HEK293 (cell line): ENCODE results near the gene HMCN1.

Experiments used
- GLIS1 ChIP-seq: fragments of 450-650 bp; formaldehyde crosslinking; IDR thresholded peaks from 2 replicates; pipeline ENCODE4 v1.5.1; 2016; ENCODE audit warnings: missing biosample characterization, missing genetic modification characterization
- HIC1 ChIP-seq: fragments of 450-650 bp; formaldehyde crosslinking; IDR thresholded peaks from 2 replicates; pipeline ENCODE4 v1.5.1; 2016; ENCODE audit warnings: missing biosample characterization, missing genetic modification characterization
- HOXC10 ChIP-seq: sonication (generic); formaldehyde crosslinking; IDR thresholded peaks from 2 replicates; pipeline ENCODE4 v1.8.1; 2023; ENCODE audit warnings: mild to moderate bottlenecking, missing genetic modification reagents
- KLF7 ChIP-seq: fragments of 450-650 bp; formaldehyde crosslinking; IDR thresholded peaks from 2 replicates; pipeline ENCODE4 v1.5.1; 2016; ENCODE audit warnings: missing biosample characterization, missing genetic modification characterization, borderline replicate concordance
- PATZ1 ChIP-seq: fragments of 450-650 bp; formaldehyde crosslinking; IDR thresholded peaks from 2 replicates; pipeline ENCODE4 v1.5.1; 2016; ENCODE audit warnings: missing biosample characterization, missing genetic modification characterization
- SP2 ChIP-seq: fragments of 450-650 bp; formaldehyde crosslinking; IDR thresholded peaks from 2 replicates; pipeline ENCODE4 v1.5.1; 2016; ENCODE audit warnings: missing biosample characterization, missing genetic modification characterization
- TRIM28 ChIP-seq: IDR thresholded peaks from 2 replicates; pipeline ENCODE4 v1.6.1; 2011; ENCODE audit warnings: low read length, control low read depth, borderline replicate concordance
- YY1 ChIP-seq: fragments of 450-650 bp; formaldehyde crosslinking; IDR thresholded peaks from 2 replicates; pipeline ENCODE4 v1.5.1; 2018; ENCODE audit warnings: missing biosample characterization, missing genetic modification characterization
- ZBTB17 ChIP-seq: fragments of 450-650 bp; formaldehyde crosslinking; IDR thresholded peaks from 2 replicates; pipeline ENCODE4 v1.5.1; 2016; ENCODE audit warnings: missing biosample characterization, missing genetic modification characterization
- ZBTB20 ChIP-seq: fragments of 450-650 bp; formaldehyde crosslinking; IDR thresholded peaks from 2 replicates; pipeline ENCODE4 v1.5.1; 2016; ENCODE audit warnings: missing biosample characterization, missing genetic modification characterization
- ZBTB7A ChIP-seq: fragments of 450-650 bp; formaldehyde crosslinking; IDR thresholded peaks from 2 replicates; pipeline ENCODE4 v1.5.1; 2016; ENCODE audit warnings: low read depth, missing biosample characterization, missing genetic modification characterization
- ZBTB8A ChIP-seq: fragments of 450-650 bp; formaldehyde crosslinking; IDR thresholded peaks from 2 replicates; pipeline ENCODE4 v1.5.1; 2016; ENCODE audit warnings: missing biosample characterization, missing genetic modification characterization
- ZEB2 ChIP-seq: fragments of 450-650 bp; formaldehyde crosslinking; IDR thresholded peaks from 2 replicates; pipeline ENCODE4 v1.5.1; 2016; ENCODE audit warnings: missing biosample characterization, missing genetic modification characterization
- ZFP69B ChIP-seq: fragments of 450-650 bp; formaldehyde crosslinking; IDR thresholded peaks from 2 replicates; pipeline ENCODE4 v1.5.1; 2016; ENCODE audit warnings: missing biosample characterization, missing genetic modification characterization
- ZNF112 ChIP-seq: fragments of 450-650 bp; formaldehyde crosslinking; IDR thresholded peaks from 2 replicates; pipeline ENCODE4 v1.5.0; 2017; ENCODE audit warnings: missing biosample characterization, missing genetic modification characterization
- ZNF214 ChIP-seq: fragments of 450-650 bp; formaldehyde crosslinking; IDR thresholded peaks from 2 replicates; pipeline ENCODE4 v1.5.1; 2017; ENCODE audit warnings: missing biosample characterization, mild to moderate bottlenecking, missing genetic modification characterization, borderline replicate concordance
- ZNF221 ChIP-seq: fragments of 450-650 bp; formaldehyde crosslinking; IDR thresholded peaks from 2 replicates; pipeline ENCODE4 v1.5.1; 2017; ENCODE audit warnings: missing biosample characterization, missing genetic modification characterization, borderline replicate concordance
- ZNF473 ChIP-seq: fragments of 450-650 bp; formaldehyde crosslinking; IDR thresholded peaks from 2 replicates; pipeline ENCODE4 v1.5.1; 2017; ENCODE audit warnings: missing biosample characterization, missing genetic modification characterization
- ZNF488 ChIP-seq: fragments of 450-650 bp; formaldehyde crosslinking; IDR thresholded peaks from 2 replicates; pipeline ENCODE4 v1.5.1; 2016; ENCODE audit warnings: missing biosample characterization, missing genetic modification characterization
- ZNF510 ChIP-seq: fragments of 450-650 bp; formaldehyde crosslinking; IDR thresholded peaks from 2 replicates; pipeline ENCODE4 v1.5.1; 2018; ENCODE audit warnings: mild to moderate bottlenecking, missing genetic modification characterization, missing biosample characterization; ENCODE audit not compliant: insufficient replicate concordance
- ZNF514 ChIP-seq: fragments of 450-650 bp; formaldehyde crosslinking; IDR thresholded peaks from 2 replicates; pipeline ENCODE4 v1.5.1; 2016; ENCODE audit warnings: missing biosample characterization, missing genetic modification characterization
- ZNF521 ChIP-seq: fragments of 450-650 bp; formaldehyde crosslinking; IDR thresholded peaks from 2 replicates; pipeline ENCODE4 v1.5.1; 2017; ENCODE audit warnings: missing biosample characterization, mild to moderate bottlenecking, missing genetic modification characterization
- ZNF529 ChIP-seq: fragments of 450-650 bp; formaldehyde crosslinking; IDR thresholded peaks from 2 replicates; pipeline ENCODE4 v1.5.1; 2017; ENCODE audit warnings: missing genetic modification characterization, missing biosample characterization; ENCODE audit not compliant: insufficient replicate concordance
- ZNF571 ChIP-seq: fragments of 450-650 bp; formaldehyde crosslinking; IDR thresholded peaks from 2 replicates; pipeline ENCODE4 v1.5.0; 2017; ENCODE audit warnings: missing biosample characterization, missing genetic modification characterization
- ZNF639 ChIP-seq: fragments of 450-650 bp; formaldehyde crosslinking; IDR thresholded peaks from 2 replicates; pipeline ENCODE4 v1.5.1; 2016; ENCODE audit warnings: missing biosample characterization, missing genetic modification characterization
- ZNF660 ChIP-seq: fragments of 450-650 bp; IDR thresholded peaks from 2 replicates; pipeline ENCODE4 v1.5.1; 2018; ENCODE audit warnings: missing biosample characterization, mild to moderate bottlenecking, missing genetic modification characterization
- ZNF777 ChIP-seq: fragments of 450-650 bp; formaldehyde crosslinking; IDR thresholded peaks from 2 replicates; pipeline ENCODE4 v1.5.1; 2017; ENCODE audit warnings: missing biosample characterization, missing genetic modification characterization, borderline replicate concordance
- ZSCAN18 ChIP-seq: fragments of 450-650 bp; formaldehyde crosslinking; IDR thresholded peaks from 2 replicates; pipeline ENCODE4 v1.5.1; 2016; ENCODE audit warnings: missing biosample characterization, missing genetic modification characterization
- ZSCAN23 ChIP-seq: fragments of 450-650 bp; formaldehyde crosslinking; IDR thresholded peaks from 2 replicates; pipeline ENCODE4 v1.5.1; 2016; ENCODE audit warnings: missing biosample characterization, missing genetic modification characterization
- ZSCAN30 ChIP-seq: fragments of 450-650 bp; IDR thresholded peaks from 2 replicates; pipeline ENCODE4 v1.5.1; 2018; ENCODE audit warnings: missing biosample characterization, mild to moderate bottlenecking, missing genetic modification characterization, moderate library complexity
- ZSCAN5A ChIP-seq: fragments of 450-650 bp; formaldehyde crosslinking; IDR thresholded peaks from 2 replicates; pipeline ENCODE4 v1.5.1; 2016; ENCODE audit warnings: missing biosample characterization, missing genetic modification characterization

HMCN1 gene

GRCh38 chr1:185733818-185734735 lies at the start of gene HMCN1 (continued):
- TF ChIP-seq PATZ1 (tag by site-specific recombination) (peak; percentile 94), ZBTB17 (peak; percentile 90), ZNF221 (tag by site-specific recombination) (no peak), ZNF514 (tag by site-specific recombination) (no peak), ZNF571 (tag by site-specific recombination) (no peak), ZBTB20 (tag by site-specific recombination) (peak; percentile 32), ZNF488 (tag by site-specific recombination) (no peak), ZBTB7A (tag by site-specific recombination) (no peak), ZNF639 (tag by site-specific recombination) (peak; percentile 55), ZSCAN23 (tag by site-specific recombination) (no peak), ZSCAN5A (tag by site-specific recombination) (no peak), ZNF660 (tag by site-specific recombination) (0 out of 2 replicates have a peak, but pooled peaks have one; percentile 73), ZEB2 (tag by site-specific recombination) (peak; percentile 86), HIC1 (tag by site-specific recombination) (no peak), ZNF777 (tag by site-specific recombination) (no peak), KLF7 (tag by site-specific recombination) (no peak), TRIM28 (no peak), HOXC10 (CRISPR knock-in tag) (no peak), ZNF214 (tag by site-specific recombination) (no peak), ZNF473 (tag by site-specific recombination) (no peak), ZNF529 (no peak), ZSCAN30 (tag by site-specific recombination) (peak; percentile 76; the same call in 1 of the 2 replicates), GLIS1 (tag by site-specific recombination) (peak; percentile 89), ZFP69B (tag by site-specific recombination) (no peak; the same call in 1 of the 2 replicates), ZNF521 (no peak), ZBTB8A (tag by site-specific recombination) (peak; percentile 68), ZNF510 (tag by site-specific recombination) (no peak), YY1 (no peak), SP2 (tag by site-specific recombination) (peak; percentile 55), ZNF112 (tag by site-specific recombination) (no peak), ZSCAN18 (no peak)
